22Rv1 (cell line): ENCODE measurements around the gene PTGES.

Experiments used
- ZFX ChIP-seq: fragments of 450-650 bp; IDR thresholded peaks from 2 replicates; pipeline ENCODE4 v1.6.1; 2017; ENCODE audit warnings: antibody characterized with exemption, borderline replicate concordance
- TF ChIP-seq, protein P1 (sequence below): fragments of 450-650 bp; IDR thresholded peaks from 2 replicates; pipeline ENCODE4 v1.5.1; 2017; ENCODE audit warnings: mild to moderate bottlenecking

DNA sequence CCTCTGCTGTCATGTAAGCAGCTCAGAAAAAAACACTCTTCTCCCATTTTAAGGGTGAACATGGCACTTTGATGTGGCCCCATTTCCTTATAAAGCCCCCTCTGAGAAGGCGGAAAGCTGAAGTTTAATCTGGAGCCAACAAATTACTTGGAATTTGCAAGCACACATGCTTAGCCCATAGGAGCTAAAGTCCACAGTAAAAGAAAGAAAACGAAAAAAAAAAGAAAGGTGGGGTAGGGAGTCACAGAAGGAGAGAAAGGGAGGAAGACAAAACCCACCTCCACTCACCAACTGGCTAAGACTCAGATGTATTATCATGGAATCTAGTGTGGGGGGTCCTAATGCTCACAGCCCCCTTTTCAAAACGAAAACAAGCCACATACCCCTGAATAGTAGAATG lies 57.0 kb downstream of the PTGES start:
- TF ChIP-seq, protein P1, sequence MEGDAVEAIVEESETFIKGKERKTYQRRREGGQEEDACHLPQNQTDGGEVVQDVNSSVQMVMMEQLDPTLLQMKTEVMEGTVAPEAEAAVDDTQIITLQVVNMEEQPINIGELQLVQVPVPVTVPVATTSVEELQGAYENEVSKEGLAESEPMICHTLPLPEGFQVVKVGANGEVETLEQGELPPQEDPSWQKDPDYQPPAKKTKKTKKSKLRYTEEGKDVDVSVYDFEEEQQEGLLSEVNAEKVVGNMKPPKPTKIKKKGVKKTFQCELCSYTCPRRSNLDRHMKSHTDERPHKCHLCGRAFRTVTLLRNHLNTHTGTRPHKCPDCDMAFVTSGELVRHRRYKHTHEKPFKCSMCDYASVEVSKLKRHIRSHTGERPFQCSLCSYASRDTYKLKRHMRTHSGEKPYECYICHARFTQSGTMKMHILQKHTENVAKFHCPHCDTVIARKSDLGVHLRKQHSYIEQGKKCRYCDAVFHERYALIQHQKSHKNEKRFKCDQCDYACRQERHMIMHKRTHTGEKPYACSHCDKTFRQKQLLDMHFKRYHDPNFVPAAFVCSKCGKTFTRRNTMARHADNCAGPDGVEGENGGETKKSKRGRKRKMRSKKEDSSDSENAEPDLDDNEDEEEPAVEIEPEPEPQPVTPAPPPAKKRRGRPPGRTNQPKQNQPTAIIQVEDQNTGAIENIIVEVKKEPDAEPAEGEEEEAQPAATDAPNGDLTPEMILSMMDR = no peak
- no peak for TF ChIP-seq ZFX
